Sigmoid colon (tissue), 4 donors: Measurements from ENCODE around the gene SCARF1.

ENCODE experiments used
- CTCF ChIP-seq, 4 experiments: fragments of 450-650 bp in 3 of 4; fragments of 200-600 bp in 1 of 4; IDR thresholded peaks; one replicate each; pipeline ENCODE4 v1.5.1; 2016 to 2019; ENCODE audit warnings: antibody characterized with exemption in 4 of 4, mild to moderate bottlenecking in 3 of 4, moderate library complexity in 2 of 4
- POLR2A ChIP-seq, 2 donors: fragments of 450-650 bp; IDR thresholded peaks; one replicate each; pipeline ENCODE4 v1.6.1; 2016; ENCODE audit warnings: antibody characterized with exemption in 2 of 2, mild to moderate bottlenecking in 2 of 2, moderate library complexity in 2 of 2
- POLR2AphosphoS5 ChIP-seq, 4 donors: sonication (generic); formaldehyde crosslinking; IDR thresholded peaks; one replicate each; pipeline ENCODE4 v1.6.1; 2017; ENCODE audit warnings: antibody characterized with exemption in 4 of 4

GRCh38 chr17:1647802-1648171 is 2.3 kb upstream of the SCARF1 start:
- TF ChIP-seq POLR2A (IDR thresholded peaks at IDR 0.05) (no peak), POLR2AphosphoS5 (IDR thresholded peaks at IDR 0.05) (no peak), CTCF (IDR thresholded peaks at IDR 0.05) (no peak)
